Measurements from ENCODE around the gene SMARCA2. TPM values are rescaled to one million over a fixed set of nuclear protein-coding genes. Genes with fewer than 3 reads are reported as not detected.

The SMARCA2 gene
- total RNA-seq, 1 experiment from 2014 or later: 0.92 TPM

DNA sequence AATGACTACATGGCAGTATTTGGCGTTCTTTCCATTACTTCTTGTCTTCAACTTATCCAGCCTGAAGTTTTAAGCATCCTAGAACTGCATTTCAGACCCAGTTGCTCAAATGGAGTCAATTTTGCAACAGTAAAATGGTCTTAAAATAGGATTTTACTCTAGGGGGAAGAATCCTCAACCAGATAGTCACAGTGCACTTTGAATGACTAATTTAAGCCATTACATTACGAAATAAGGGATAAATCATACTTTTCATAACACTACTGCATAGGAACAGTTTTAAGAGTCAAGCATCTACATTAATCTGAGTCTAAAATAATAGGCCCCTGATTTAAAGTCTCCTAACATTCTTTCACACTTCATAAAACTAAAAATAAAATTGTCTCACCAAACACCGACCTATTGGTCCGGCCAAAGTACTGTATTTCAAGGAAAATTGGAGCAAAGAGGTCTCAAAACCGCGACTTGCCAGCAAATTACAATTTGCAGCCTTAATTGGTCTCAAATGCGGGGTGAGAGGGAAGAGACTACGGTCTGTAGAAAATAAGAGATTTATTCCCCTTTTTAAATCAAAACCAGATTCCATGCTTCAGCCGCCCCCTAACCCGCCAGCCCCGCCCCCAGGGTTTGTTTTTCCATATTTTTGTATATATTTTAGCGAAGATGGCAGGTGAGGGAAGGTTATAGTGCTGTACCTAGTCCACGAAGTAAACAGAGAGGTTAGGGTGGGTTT, 1.2 kb upstream of the SMARCA2 start:
- no peak for DNase-seq (ENCODE audit: low spot score)
- in situ Hi-C loops (cut with HindIII; ENCODE audit: low sequenced_read_pairs): no loop called here

DNA sequence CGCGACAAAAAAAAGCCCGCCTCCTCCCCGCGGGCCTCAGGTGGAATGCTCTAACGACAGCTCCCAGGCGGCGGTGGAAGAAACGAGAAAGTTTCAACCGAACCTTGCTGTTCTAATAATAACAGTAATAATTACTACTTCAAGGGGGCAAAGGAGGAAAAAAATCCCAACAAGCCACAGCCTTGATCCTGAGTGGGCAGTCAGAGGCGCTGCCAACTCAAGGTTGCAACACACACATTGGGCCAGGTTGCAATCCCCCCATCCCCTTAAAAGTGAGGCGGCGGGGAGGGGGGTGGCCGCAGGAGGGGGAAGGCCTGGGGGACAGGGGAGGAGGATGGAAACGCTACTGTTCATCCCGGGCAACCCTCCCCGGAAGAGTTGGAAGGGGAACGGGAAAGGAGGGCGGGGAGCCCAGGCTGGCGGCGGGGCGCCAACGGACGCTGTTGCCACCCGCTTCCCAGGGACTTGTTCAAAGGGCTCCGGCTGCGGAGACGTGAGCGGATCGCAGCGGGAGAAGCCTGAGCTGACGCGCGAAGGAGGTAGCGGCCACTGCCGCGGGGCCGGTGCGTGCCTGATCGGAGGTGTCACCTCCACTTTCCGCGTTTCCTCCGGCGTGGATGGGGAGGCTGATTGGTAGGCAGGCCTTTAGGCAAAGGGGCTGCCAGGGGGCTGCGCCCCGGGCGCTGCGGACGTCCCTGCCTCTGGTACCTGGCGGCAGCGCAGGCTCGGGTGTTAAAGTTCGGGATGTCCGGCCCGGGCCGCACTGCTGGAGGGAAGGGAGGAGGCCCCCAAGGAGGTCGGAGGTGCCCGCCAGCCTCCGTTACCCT, 647 bp downstream of the SMARCA2 start:
- peak; percentile 54 for DNase-seq (ENCODE audit: low spot score)
- in situ Hi-C loops (cut with HindIII; ENCODE audit: low sequenced_read_pairs): no loop called here

DNA sequence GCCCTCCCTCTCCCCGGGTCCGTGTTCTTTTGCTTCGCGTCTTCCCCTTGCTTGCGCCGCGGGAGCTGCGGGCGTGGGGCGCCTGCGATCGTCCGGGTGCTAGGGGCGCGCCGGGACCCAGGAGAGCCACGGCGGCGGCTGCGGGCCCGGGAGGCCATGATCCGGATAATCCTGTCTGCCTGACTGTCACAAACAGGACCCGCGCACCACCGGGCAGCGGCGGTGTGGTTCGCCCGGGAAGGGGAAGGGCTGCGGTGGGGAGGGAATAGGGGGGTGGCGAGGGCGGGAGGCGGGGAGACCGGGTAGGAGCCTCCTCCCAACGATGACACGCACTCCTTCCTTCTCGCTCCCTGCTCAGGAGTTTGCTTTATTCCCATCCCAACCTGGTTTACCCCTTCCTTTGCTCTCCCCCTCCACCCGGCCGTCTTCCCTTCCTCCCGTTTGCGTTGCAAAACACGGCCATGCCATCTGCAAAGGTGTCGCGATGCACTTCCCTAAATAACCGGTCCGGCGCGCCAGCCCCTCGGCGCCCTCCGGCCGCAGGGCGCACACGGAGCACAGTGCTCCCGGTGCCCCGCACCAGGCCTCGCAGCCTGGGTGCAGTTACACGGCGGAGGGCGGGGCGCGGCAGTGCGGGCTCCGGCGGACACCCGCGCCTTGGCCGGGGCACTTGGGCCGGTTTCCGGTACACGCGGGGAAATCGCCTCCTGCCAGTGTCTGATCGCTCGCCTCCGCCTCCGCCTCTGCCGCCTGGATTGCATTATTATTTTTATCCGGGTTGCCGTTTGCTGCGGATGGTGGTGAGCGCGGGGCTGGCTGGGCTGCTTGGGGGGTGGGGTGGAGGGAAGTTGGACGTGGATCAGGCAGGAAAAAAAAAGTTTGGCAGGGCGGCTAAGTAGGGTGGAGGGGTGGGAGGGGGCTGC, 1.5 kb downstream of the SMARCA2 start:
- peak; percentile 77 for DNase-seq (ENCODE audit: low spot score)
- in situ Hi-C loops (cut with HindIII; ENCODE audit: low sequenced_read_pairs): no loop called here

DNA sequence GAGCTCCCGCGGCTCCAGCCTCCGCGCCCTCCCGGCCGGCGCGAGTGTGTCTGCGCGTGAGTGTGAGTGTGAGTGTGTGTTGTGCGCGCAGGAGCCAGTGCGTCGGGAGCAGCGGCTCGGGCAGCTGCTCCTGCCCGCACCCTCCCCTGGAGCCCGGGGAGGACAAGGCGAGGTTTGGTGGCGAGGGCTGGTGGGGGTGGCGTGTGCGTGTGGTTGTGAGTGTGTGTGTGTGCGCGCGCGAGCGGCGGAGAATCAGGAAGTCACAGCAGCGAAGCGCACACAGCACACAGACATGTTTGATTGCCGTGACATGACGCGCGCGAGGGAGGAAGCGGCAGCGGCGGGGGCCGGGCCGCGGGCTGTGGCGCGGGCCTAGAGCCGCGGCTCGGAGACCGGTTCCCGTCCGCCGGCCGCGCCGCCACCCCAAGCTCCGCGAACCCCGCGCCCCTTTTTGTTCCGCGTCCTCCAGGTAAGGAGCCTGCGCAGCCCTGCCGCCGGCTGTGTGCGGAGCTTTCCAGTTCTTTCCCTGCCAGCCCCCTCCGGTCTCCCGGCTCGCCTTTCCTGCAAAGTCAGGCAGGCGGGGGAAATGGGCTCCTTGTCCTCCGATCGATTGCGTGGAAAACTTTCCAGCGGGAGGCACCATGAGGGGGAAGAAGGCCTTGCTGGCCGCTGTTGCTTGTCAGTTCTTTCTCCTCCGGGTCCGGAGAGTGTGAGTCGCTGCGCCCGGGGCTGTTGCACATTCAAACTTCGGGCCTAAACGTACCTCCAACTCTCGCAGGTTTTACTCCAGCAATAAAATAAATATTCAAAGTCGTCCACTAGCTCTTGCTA, 2.4 kb downstream of the SMARCA2 start:
- in situ Hi-C loops (cut with HindIII; ENCODE audit: low sequenced_read_pairs): no loop called here
- DNase-seq (ENCODE audit: low spot score): peak; percentile 72

DNA sequence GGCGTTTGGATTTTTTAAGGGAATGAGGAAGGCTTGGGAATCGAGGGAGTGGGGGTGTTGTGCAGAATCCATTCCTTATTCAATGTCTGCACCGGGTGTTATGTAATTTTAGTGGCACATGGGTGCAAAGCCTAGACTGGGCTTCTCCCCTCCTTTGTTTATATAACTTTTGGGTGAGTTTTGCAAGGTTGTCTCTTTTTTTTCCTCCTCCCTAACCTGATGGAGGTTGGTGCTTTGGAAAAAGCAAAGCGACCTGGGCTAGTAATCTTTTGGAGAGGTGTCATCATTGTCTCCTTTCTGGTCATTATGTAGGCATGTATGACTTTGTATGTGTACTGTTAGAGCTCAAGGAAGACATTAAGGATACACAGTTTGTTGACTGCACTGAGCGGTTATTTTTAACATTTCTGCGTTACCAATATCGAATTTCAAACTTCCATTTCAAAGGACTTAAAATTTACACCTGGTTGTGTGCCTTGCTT, 3.1 kb downstream of the SMARCA2 start:
- in situ Hi-C loops (cut with HindIII; ENCODE audit: low sequenced_read_pairs): no loop called here
- peak; percentile 65 for DNase-seq (ENCODE audit: low spot score)

DNA sequence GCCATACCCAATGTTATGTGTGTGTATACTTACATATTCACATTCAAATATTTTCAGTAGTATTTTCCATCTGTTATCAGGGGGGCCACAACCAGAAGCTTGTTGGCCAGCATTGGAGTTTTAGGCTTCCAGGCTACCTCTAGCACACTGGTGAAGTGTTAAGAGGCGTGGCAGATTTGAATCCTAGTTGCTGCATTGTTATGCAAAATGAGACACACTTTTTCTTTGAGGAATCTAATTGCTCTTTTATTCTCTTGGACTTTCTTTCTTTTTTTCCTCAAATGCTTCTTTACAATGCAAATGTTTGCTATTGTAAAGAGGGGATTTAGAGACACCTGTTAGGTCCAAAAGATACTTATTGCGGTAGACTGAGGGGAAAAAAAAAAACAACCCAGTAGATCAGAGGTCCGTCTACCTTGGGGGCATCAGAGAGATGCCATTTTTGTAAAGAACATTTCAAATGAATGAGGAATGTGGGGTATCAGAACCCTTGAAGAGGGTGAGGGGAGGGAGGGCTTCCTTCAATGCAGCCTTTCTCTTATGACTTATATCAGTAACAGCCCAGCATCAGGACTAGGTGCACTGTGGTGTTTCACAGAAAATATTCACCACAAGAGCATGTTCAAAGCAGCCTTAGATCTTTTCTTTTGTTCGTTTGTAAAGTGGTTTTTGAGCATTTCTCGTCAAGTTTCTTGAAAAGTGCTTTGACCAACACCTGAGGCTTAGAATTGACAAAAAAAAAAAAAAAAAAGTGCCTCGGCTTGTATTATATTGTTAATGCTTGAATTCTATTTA, 3.8 kb downstream of the SMARCA2 start:
- peak; percentile 42 for DNase-seq (ENCODE audit: low spot score)
- in situ Hi-C loops (cut with HindIII; ENCODE audit: low sequenced_read_pairs): no loop called here

DNA sequence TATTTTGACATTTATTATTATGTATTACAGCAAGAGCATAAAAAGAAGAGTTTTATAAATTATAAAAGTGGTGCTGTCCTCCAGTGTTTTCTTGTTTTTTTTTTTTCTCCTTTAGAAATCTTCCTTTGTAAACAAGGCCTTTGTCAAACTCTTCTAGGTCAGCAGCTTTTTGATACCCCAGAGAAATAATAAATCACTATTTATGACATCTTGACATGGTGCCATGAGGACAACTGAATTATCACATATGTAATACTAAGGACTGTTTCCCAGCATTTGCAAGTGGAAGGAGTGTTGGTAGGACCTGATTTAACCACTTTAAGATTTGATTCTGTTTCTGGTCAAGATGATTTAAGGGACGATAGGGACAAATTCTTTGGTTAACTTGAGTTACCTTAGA, 4.6 kb downstream of the SMARCA2 start:
- in situ Hi-C loops (cut with HindIII; ENCODE audit: low sequenced_read_pairs): no loop called here
- no peak for DNase-seq (ENCODE audit: low spot score)

DNA sequence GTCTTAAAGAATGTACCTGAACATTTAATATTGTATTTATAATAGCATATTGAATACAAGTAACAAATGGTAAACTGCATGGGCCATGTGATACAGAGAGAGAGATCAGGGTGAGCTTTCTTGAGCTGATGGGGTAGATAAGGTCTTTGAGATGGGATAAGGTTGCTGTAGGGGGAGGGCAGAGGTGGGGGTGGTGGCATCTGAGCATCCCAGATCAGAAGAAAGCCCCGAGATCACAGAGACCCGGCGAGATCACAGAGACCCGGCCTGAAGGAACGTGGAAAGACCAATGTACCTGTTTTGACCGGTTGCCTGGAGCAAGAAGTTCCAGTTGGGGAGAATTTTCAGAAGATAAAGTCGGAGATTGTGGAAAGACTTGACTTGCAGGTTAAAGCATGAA, 6.6 kb downstream of the SMARCA2 start:
- in situ Hi-C loops (cut with HindIII; ENCODE audit: low sequenced_read_pairs): no loop called here
- DNase-seq (ENCODE audit: low spot score): no peak

DNA sequence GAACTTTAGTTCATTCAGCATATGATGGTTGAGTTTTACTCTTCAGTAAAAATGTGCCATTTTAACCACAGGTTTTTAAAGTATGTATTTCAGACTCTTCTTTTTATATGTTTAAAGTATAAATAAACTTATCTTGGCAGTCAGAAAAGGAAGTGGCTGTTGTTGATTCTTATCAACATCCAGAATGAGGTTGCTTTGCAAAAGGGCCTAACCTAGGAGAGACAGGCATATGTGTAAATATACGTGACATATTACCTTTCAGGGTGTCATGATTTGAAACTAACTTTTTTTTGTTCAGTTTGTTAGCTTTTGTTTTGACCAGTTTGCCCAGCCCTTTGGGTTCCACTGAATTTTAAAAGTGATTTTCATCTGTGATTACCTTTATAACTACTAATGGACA, 7.4 kb downstream of the SMARCA2 start:
- no peak for DNase-seq (ENCODE audit: low spot score)

DNA sequence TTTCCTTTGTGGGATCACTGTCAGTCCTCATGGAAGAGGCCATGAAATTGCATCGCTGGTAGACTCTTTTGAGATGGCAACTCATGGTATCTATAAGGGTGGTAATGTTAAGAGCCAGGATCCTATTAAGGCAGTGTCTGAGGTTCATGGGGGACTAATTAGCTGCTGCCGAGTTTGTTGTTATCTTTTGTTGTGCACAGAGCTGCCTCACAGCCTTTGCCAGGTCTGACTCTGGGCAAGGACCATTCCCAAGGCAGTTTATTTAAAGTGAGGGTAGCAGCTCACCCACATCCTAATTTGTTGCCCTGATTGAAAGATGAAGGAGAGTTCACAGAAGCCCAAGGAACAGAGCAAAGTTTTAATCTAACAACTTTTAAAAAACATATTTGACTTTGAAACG, 7.9 kb downstream of the SMARCA2 start:
- DNase-seq (ENCODE audit: low spot score): no peak
- in situ Hi-C loops (cut with HindIII; ENCODE audit: low sequenced_read_pairs): no loop called here

More for the DNA sequence above, 7.4 kb downstream of the SMARCA2 start:
- in situ Hi-C loops (cut with HindIII; ENCODE audit: low sequenced_read_pairs): no loop called here

DNA sequence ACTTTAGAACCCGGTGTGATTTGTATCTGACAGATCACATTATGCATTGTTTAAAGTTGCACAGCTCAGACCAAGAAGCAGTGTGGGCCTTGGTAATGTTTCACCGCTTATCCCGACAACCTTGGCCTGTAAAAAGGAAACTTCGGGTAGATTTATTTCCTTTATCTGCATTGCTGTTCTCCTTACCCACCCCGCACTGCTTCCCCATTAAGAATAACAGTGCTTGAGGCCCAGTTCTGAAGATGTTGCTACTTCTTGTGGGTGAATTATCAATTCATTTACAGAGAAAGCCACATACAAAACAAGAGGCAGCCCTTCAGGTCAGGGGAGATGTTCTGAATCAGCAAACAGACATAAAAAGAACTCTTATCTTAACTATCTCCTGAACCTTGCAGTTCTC, 8.4 kb downstream of the SMARCA2 start:
- DNase-seq (ENCODE audit: low spot score): no peak
- in situ Hi-C loops (cut with HindIII; ENCODE audit: low sequenced_read_pairs): no loop called here

DNA sequence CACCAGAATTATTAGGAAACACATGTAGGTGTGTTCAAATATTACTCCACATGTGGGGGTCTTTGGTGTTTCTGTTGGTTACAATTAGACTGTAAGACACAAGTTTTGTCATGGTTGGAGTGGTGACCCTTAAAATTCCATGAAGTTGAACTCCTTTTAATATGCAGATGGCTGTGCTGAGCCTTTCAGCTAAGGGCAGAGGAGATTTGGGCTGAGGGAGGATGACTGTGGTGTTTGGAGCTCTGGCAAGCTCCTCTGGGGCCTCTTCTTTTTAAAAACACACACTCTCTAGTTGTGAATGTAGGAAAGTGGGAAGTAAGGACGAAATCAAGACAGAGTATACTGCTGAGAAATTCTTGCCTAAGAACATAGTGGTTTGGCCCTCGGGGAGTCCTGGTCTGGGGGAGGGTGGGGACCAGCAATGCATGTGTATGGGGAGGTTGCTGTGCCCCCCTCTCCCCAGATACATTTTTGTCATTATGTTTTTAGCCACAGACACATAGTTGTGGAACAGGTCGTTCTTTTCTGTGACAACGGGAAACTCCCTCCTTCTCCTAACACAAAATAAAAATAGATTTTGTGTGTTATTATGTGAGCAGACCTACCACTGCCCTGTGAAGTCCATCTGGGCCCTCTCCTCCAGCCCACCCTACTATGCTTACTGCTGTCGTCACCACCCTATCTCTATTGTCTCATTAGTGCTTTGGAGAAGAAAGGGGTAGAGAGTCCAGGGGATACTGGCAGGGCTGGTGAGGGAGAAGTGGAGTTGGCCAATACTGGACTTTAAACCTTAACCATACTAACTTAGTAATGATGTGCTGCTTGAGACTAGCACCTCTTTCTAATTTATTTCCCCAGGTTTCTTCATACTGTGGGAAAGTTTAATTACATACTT, 10.0 kb downstream of the SMARCA2 start:
- DNase-seq (ENCODE audit: low spot score): no peak
- in situ Hi-C loops (cut with HindIII; ENCODE audit: low sequenced_read_pairs): no loop called here

DNA sequence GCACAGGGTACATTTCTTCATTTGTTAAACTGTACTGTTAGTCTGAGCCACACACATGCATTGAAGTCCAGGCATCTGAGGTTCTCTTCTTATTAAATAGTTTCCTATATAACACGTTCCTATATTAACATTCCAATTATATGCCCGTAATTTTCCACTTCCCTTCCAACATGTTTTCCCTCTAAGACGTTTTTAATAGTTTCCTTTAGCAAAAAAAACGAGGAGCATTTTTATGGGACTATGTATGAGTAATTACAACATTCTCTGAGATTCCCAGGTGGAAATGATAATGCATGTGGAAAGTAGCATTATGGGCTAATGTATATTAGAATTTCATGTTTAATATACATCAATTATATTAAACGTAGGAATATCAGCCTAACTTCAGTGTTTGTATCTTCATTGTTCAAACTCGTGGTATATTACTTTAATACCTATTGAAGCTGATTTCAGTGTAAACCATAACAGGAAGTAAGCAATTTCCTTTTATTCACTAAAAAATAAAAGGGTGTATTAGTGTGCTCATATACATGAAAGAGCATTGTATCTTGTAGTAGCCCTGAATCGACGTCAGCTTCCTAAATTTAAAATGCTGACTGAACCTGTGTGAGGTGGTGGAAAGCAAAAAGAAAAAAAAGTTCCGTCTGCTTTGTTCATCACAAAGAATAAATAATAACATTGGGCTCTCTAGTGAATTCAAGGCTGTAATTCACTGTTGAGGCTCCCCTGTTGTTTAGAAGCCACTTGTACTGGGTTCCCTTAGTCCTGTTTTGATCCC, 11.3 kb downstream of the SMARCA2 start:
- DNase-seq (ENCODE audit: low spot score): no peak
- in situ Hi-C loops (cut with HindIII; ENCODE audit: low sequenced_read_pairs): no loop called here

DNA sequence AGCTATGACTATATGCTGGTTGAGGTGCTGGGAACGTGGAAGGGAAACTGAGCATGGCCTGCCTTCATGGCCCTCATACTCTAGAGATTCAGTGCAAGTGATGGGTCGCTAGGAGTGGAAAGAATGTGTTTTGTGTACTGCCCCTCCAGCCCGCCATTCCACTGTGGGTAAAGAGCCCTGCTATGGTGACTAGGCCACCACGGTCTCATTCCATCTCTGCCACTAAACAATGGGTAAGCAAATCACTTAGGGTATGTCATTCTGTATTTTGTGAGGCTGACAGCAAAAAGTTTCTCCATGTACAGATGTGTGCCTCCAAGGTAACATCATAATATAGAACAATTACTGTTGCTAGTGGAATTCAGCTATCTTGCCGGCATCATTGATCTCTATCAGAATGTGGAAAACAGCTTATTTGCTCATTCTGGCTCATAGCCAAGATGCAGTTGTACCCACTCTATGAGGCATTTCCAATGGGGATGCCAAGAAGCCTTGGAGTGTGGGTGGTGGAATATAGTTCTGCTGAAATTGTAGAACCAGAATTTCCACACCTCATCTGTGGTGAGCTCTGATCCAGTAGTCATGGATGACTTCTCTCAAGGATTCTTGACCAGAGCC, 12.5 kb downstream of the SMARCA2 start:
- DNase-seq (ENCODE audit: low spot score): no peak
- in situ Hi-C loops (cut with HindIII; ENCODE audit: low sequenced_read_pairs): no loop called here

DNA sequence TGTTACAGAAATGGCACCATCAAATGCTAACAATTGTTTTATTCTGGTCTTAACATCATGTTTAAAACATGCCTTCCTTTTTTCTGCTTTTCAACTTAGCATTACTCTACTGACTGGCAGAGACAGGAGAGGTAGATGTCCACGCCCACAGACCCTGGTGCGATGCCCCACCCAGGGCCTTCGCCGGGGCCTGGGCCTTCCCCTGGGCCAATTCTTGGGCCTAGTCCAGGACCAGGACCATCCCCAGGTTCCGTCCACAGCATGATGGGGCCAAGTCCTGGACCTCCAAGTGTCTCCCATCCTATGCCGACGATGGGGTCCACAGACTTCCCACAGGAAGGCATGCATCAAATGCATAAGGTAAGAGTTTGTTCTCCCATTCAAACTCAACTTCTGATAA, 13.7 kb downstream of the SMARCA2 start:
- in situ Hi-C loops (cut with HindIII; ENCODE audit: low sequenced_read_pairs): no loop called here
- no peak for DNase-seq (ENCODE audit: low spot score)

DNA sequence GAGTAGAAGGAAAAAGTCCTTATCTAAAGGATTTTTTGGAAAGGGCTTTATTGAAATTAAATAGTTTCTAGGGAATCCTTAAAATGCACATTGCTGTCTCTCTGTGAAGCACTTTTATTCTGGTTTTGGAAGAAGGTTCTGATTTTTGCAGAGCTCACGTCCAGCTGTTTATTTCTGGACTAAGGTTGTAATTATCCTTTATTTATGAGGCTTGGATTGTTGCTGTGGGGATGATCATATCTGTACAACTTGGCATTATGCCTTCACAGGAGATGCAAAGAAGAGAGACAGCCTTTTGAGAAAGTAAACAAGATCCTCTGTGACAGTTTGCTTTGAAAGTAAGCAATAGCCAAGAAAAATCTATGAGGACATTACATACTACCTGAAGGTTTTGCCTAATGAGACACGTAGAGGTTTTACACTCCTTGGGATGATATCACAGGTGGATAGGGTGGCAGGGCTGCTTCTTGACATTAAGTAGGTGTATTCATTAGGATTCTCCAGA, 14.6 kb downstream of the SMARCA2 start:
- in situ Hi-C loops (cut with HindIII; ENCODE audit: low sequenced_read_pairs): no loop called here
- no peak for DNase-seq (ENCODE audit: low spot score)

All from G401 (cell line).